ENCODE results near the gene CDH23. TPM values are rescaled to one million over a fixed set of nuclear protein-coding genes. Genes with fewer than 3 reads are reported as not detected.
"Not testable (repeated sequence)": the region's sequence is repeated elsewhere in the genome, so short reads cannot be mapped to it uniquely, and the experiment has no call there.

CDH23 gene
- total and polyA plus RNA-seq, 5 donors: 2.4 to 6.3 (median 5.2) TPM

- H3K27me3 ChIP-seq (ENCODE audit: control insufficient read depth, insufficient read depth): no peaks in the 10 kb centered on the region
- H3K4me1 ChIP-seq (ENCODE audit: control insufficient read depth, insufficient read depth, low read length): peaks cover 7% of the 10 kb centered on the region
- no peaks in the 10 kb centered on the region for H3K9me3 ChIP-seq (ENCODE audit: control insufficient read depth, low read length)
- peak within 1 kb of the TSS; percentile 98 for H3K27ac ChIP-seq (ENCODE audit: low read length)
- DNase-seq (peak; percentile 100), ATAC-seq (peak; percentile 98 to 99)
- peak within 1 kb of the TSS; percentile 73 for H3K4me3 ChIP-seq (ENCODE audit: low read length)
- intact Hi-C loops (cut with DNase I): no loop called here
- under 1% methylated on average over 49 of the region's 49 CpGs for WGBS
These were observed 454.2 kb downstream of the CDH23 start, which contains the start of gene PSAP for GRCh38 chr10:71850743-71851464. Gene PSAP, minus strand, starts transcription at chr10:71851251. Its CDS starts 30 bp downstream, at chr10:71851221.

GRCh38 chr10:71851465-71852095, 454.9 kb downstream of the CDH23 start:
- DNase-seq: peak in 2 of 3 donors; percentile 64 to 72
- H3K27me3 ChIP-seq (ENCODE audit: control insufficient read depth, insufficient read depth); intact Hi-C loops (cut with DNase I); H3K9me3 ChIP-seq (ENCODE audit: control insufficient read depth, low read length); H3K4me1 ChIP-seq (ENCODE audit: control insufficient read depth, insufficient read depth, low read length): not testable (repeated sequence)
- peak overlapping the region; percentile 49 for H3K27ac ChIP-seq (ENCODE audit: low read length)
- 52% methylated on average over 20 of the region's 20 CpGs for WGBS
- ATAC-seq: peak; percentile 1 to 6
- H3K4me3 ChIP-seq (ENCODE audit: low read length): peak overlapping the region; percentile 73

GRCh38 chr10:71852355-71852937, 455.7 kb downstream of the CDH23 start:
- Histone ChIP-seq H3K27me3 (ENCODE audit: control insufficient read depth, insufficient read depth) (no peaks in the 10 kb centered on the region), H3K4me1 (ENCODE audit: control insufficient read depth, insufficient read depth, low read length) (peaks cover 7% of the 10 kb centered on the region), H3K9me3 (ENCODE audit: control insufficient read depth, low read length) (no peaks in the 10 kb centered on the region), H3K27ac (ENCODE audit: low read length) (no peak overlapping the region), H3K4me3 (ENCODE audit: low read length) (no peak overlapping the region)
- intact Hi-C loops (cut with DNase I): no loop called here
- 78% methylated on average over 11 of the region's 11 CpGs for WGBS
- no peak for ATAC-seq
- DNase-seq: peak; percentile 48 to 83 (median 80)

- H3K4me1 ChIP-seq (ENCODE audit: control insufficient read depth, insufficient read depth, low read length): no peaks in the 10 kb centered on the region
- DNase-seq: no peak
- no peaks in the 10 kb centered on the region for H3K9me3 ChIP-seq (ENCODE audit: control insufficient read depth, low read length)
- H3K27ac ChIP-seq (ENCODE audit: low read length): no peak overlapping the region
- H3K27me3 ChIP-seq (ENCODE audit: control insufficient read depth, insufficient read depth): no peaks in the 10 kb centered on the region
- no peak overlapping the region for H3K4me3 ChIP-seq (ENCODE audit: low read length)
- no peak for ATAC-seq
- intact Hi-C loops (cut with DNase I): no loop called here
- WGBS: 48% methylated on average over 5 of the region's 5 CpGs
These were observed 457.3 kb downstream of the CDH23 start for GRCh38 chr10:71854031-71854430.

- Histone ChIP-seq H3K4me3 (ENCODE audit: low read length) (no peak overlapping the region), H3K4me1 (ENCODE audit: control insufficient read depth, insufficient read depth, low read length) (peaks cover 2% of the 10 kb centered on the region), H3K27ac (ENCODE audit: low read length) (no peak overlapping the region), H3K27me3 (ENCODE audit: control insufficient read depth, insufficient read depth) (no peaks in the 10 kb centered on the region), H3K9me3 (ENCODE audit: control insufficient read depth, low read length) (no peaks in the 10 kb centered on the region)
- no peak for ATAC-seq
- 97% methylated on average over 4 of the region's 4 CpGs for WGBS
- no peak for DNase-seq
- intact Hi-C loops (cut with DNase I): no loop called here
These were observed 459.9 kb downstream of the CDH23 start for GRCh38 chr10:71856619-71857018.

GRCh38 chr10:71857934-71858890, 461.5 kb downstream of the CDH23 start:
- H3K4me3 ChIP-seq (ENCODE audit: low read length): no peak overlapping the region
- H3K27me3 ChIP-seq (ENCODE audit: control insufficient read depth, insufficient read depth): no peaks in the 10 kb centered on the region
- 79% methylated on average over 12 of the region's 12 CpGs for WGBS
- intact Hi-C loops (cut with DNase I): no loop called here
- no peak overlapping the region for H3K27ac ChIP-seq (ENCODE audit: low read length)
- ATAC-seq: no peak
- H3K4me1 ChIP-seq (ENCODE audit: control insufficient read depth, insufficient read depth, low read length): peaks cover 2% of the 10 kb centered on the region
- peak; percentile 48 to 81 (median 71) for DNase-seq
- H3K9me3 ChIP-seq (ENCODE audit: control insufficient read depth, low read length): no peaks in the 10 kb centered on the region

GRCh38 chr10:71860243-71861029, 463.7 kb downstream of the CDH23 start:
- intact Hi-C loops (cut with DNase I): no loop called here

GRCh38 chr10:71863203-71863602, 466.5 kb downstream of the CDH23 start:
- no peaks in the 10 kb centered on the region for H3K27me3 ChIP-seq (ENCODE audit: control insufficient read depth, insufficient read depth)
- H3K9me3 ChIP-seq (ENCODE audit: control insufficient read depth, low read length): no peaks in the 10 kb centered on the region
- DNase-seq (no peak), ATAC-seq (no peak)
- no peak overlapping the region for H3K27ac ChIP-seq (ENCODE audit: low read length)
- no peak overlapping the region for H3K4me3 ChIP-seq (ENCODE audit: low read length)
- intact Hi-C loops (cut with DNase I): no loop called here
- peaks cover 2% of the 10 kb centered on the region for H3K4me1 ChIP-seq (ENCODE audit: control insufficient read depth, insufficient read depth, low read length)
- WGBS: 94% methylated on average over 6 of the region's 6 CpGs

More at GRCh38 chr10:71860243-71861029, 463.7 kb downstream of the CDH23 start:
- ATAC-seq (peak; percentile 98), DNase-seq (peak; percentile 96 to 97 (median 97))
- H3K27me3 ChIP-seq (ENCODE audit: control insufficient read depth, insufficient read depth): no peaks in the 10 kb centered on the region
- no peak overlapping the region for H3K4me3 ChIP-seq (ENCODE audit: low read length)
- no peaks in the 10 kb centered on the region for H3K9me3 ChIP-seq (ENCODE audit: control insufficient read depth, low read length)
- 23% methylated on average over 11 of the region's 11 CpGs for WGBS
- peaks cover 2% of the 10 kb centered on the region for H3K4me1 ChIP-seq (ENCODE audit: control insufficient read depth, insufficient read depth, low read length)
- peak overlapping the region; percentile 89 for H3K27ac ChIP-seq (ENCODE audit: low read length)

- H3K4me3 ChIP-seq (ENCODE audit: low read length): no peak overlapping the region
- H3K27me3 ChIP-seq (ENCODE audit: control insufficient read depth, insufficient read depth): no peaks in the 10 kb centered on the region
- H3K4me1 ChIP-seq (ENCODE audit: control insufficient read depth, insufficient read depth, low read length): peaks cover 2% of the 10 kb centered on the region
- no peak for DNase-seq
- H3K9me3 ChIP-seq (ENCODE audit: control insufficient read depth, low read length): no peaks in the 10 kb centered on the region
- H3K27ac ChIP-seq (ENCODE audit: low read length): no peak overlapping the region
- intact Hi-C loops (cut with DNase I): no loop called here
- ATAC-seq: no peak
- 82% methylated on average over 5 of the region's 5 CpGs for WGBS
These were observed 468.2 kb downstream of the CDH23 start for GRCh38 chr10:71864911-71865361.

Data from right cardiac atrium (tissue), 5 donors.